SH-SY5Y (cell line): ENCODE measurements around the gene TMEM30A.

Experiments
- GATA2 ChIP-seq: IDR thresholded peaks from 2 replicates; pipeline ENCODE4 v1.6.1; 2011; ENCODE audit warnings: mild to moderate bottlenecking, low read depth, low read length
- GATA3 ChIP-seq: IDR thresholded peaks from 2 replicates; pipeline ENCODE4 v1.6.1; 2011; ENCODE audit warnings: low read depth, mild to moderate bottlenecking, low read length, moderate library complexity

- no peak for TF ChIP-seq GATA2
- TF ChIP-seq GATA3: no peak
Observed at GRCh38 chr6:75246386-75246785, 38.2 kb downstream of the TMEM30A start.
